Stimulated activated CD8-positive, alpha-beta memory T cell treated with anti-CD3 and anti-CD28 coated beads, Interleukin-4, amount 100 ng/mL, for 48 hours (primary cell): ENCODE results near the gene CREB3L1.

Source experiments
- DNase-seq: peaks from one replicate; pipeline ENCODE4 v3.0.0-alpha.2; 2020

Gene CREB3L1

GRCh38 chr11:46330154-46330553 lies 52.7 kb downstream of the CREB3L1 start:
- DNase-seq: no peak

- DNase-seq: peak; percentile 26
Measured at GRCh38 chr11:46330563-46331281, 53.3 kb downstream of the CREB3L1 start.

GRCh38 chr11:46331282-46331984 lies 54.0 kb downstream of the CREB3L1 start:
- DNase-seq: peak; percentile 58

GRCh38 chr11:46332093-46332567 lies 54.7 kb downstream of the CREB3L1 start:
- DNase-seq: no peak

GRCh38 chr11:46332568-46333393 lies 55.3 kb downstream of the CREB3L1 start:
- DNase-seq: peak; percentile 65

- no peak for DNase-seq
Measured at GRCh38 chr11:46333394-46333947, 56.0 kb downstream of the CREB3L1 start.

GRCh38 chr11:46334211-46334610 lies 56.7 kb downstream of the CREB3L1 start:
- DNase-seq: no peak

- no peak for DNase-seq
Measured at GRCh38 chr11:46335271-46335670, 57.8 kb downstream of the CREB3L1 start.

GRCh38 chr11:46335890-46336562 lies 58.6 kb downstream of the CREB3L1 start:
- DNase-seq: no peak

- no peak for DNase-seq
Measured at GRCh38 chr11:46336563-46337180, 59.2 kb downstream of the CREB3L1 start.

GRCh38 chr11:46337626-46338345 lies 60.3 kb downstream of the CREB3L1 start:
- no peak for DNase-seq

- no peak for DNase-seq
Measured at GRCh38 chr11:46338636-46338987, 61.1 kb downstream of the CREB3L1 start.

GRCh38 chr11:46338988-46339666 lies 61.7 kb downstream of the CREB3L1 start:
- DNase-seq: no peak

GRCh38 chr11:46339816-46340215 lies 62.4 kb downstream of the CREB3L1 start:
- DNase-seq: no peak

GRCh38 chr11:46341454-46341853 lies 64.0 kb downstream of the CREB3L1 start:
- no peak for DNase-seq

GRCh38 chr11:46342239-46342638 lies 64.8 kb downstream of the CREB3L1 start:
- no peak for DNase-seq

GRCh38 chr11:46343520-46343919 lies 66.1 kb downstream of the CREB3L1 start:
- DNase-seq: no peak

GRCh38 chr11:46345131-46345597 lies 67.7 kb downstream of the CREB3L1 start:
- peak; percentile 42 for DNase-seq

GRCh38 chr11:46345881-46346484 lies 68.5 kb downstream of the CREB3L1 start:
- DNase-seq: peak; percentile 55
